ENCODE data around the gene BOD1L2.

BOD1L2 gene

DNA sequence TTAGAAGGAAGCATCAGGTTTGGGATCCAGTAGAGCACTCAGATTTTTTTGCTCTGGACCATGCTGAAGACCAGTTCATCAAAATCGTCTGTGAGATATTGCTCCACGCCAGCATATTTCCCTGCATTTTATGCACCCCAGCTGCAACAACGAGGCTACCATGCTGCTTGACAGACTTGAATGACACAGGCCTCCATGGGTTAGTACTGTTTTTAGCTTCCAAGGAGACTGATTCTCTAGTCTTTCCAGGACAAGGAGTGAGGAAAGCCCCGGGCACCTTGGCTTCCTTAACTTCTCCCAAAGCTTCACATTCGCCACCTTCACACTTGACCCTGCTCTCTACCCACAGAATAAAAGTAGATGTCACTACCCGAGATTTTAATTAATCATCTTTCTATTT lies 17.5 kb downstream of the BOD1L2 start:
- H3K4me3 ChIP-seq (ENCODE audit: low read depth, low read length) = no peak overlapping the region
- ChIA-PET POLR2A (no interaction called here), CTCF (no interaction called here)
- TF ChIP-seq, protein P1, sequence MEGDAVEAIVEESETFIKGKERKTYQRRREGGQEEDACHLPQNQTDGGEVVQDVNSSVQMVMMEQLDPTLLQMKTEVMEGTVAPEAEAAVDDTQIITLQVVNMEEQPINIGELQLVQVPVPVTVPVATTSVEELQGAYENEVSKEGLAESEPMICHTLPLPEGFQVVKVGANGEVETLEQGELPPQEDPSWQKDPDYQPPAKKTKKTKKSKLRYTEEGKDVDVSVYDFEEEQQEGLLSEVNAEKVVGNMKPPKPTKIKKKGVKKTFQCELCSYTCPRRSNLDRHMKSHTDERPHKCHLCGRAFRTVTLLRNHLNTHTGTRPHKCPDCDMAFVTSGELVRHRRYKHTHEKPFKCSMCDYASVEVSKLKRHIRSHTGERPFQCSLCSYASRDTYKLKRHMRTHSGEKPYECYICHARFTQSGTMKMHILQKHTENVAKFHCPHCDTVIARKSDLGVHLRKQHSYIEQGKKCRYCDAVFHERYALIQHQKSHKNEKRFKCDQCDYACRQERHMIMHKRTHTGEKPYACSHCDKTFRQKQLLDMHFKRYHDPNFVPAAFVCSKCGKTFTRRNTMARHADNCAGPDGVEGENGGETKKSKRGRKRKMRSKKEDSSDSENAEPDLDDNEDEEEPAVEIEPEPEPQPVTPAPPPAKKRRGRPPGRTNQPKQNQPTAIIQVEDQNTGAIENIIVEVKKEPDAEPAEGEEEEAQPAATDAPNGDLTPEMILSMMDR (IDR thresholded peaks at IDR 0.05; ENCODE audit: insufficient read depth, low read length, missing control alignments) = no peak
- DNase-seq (ENCODE audit: low read depth, low spot score) = no peak

DNA sequence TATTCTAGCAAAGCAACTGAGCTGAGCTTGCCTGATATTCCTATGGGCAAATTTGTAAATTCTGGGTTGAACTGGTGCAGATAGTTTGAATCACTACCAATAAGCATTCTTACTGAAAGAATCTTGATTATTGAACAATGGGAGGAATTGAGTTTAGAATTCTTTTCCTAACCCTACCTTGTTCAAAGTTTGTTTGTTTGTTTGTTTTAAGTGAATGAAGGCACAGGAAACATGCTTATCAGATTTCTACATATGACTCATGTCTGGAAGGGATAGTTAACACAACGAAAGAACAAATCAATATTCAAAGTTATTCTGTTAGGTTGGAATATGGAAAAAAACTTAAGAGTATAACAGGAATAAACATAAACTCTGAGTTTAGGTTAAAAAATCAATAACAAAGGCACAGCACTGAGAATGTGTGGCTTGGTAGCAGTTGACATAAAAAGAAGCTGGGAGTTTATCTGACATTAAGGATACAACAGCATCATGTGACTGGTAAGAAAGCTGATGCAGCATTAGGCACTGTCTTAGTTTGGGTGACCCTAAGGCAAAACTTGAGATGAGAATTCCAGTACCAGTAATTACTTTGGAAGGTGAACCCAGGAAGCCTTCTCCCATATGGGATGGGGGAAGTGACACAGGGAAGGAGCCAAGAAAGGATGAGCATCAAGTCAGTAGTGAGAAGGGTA lies 20.9 kb downstream of the BOD1L2 start:
- DNase-seq (ENCODE audit: low read depth, low spot score) = no peak
- CTCF ChIA-PET = no interaction called here
- no peak overlapping the region for H3K4me3 ChIP-seq (ENCODE audit: low read depth, low read length)
- TF ChIP-seq, protein P1 (IDR thresholded peaks at IDR 0.05; ENCODE audit: insufficient read depth, low read length, missing control alignments) = no peak
- POLR2A ChIA-PET = no interaction called here

DNA sequence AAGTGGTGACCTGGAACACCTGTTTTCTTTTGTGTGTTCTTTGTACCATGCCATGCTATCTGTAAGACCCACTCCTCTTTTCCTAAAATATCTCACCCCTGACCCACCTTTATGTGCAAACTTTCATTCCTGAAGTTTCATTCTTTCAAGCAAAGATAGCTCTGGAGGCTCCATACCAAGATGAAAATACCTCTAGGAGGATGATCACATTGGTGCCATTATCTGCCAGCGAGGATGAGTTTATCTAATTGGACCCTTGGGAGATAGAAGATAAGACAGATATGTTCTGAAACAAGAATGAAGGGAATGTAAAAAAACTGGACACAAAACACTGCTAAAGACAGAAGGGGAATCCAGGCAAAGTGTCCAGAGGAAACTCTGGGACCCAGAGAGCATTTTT lies 24.1 kb downstream of the BOD1L2 start:
- CTCF ChIA-PET = interaction anchor here (1.5 kb wide), 1 partner anchor 381 kb away, joined by 3 read pairs; no protein-coding TSS in a partner anchor
- no peak overlapping the region for H3K4me3 ChIP-seq (ENCODE audit: low read depth, low read length)
- no peak for DNase-seq (ENCODE audit: low read depth, low spot score)
- TF ChIP-seq, protein P1 (IDR thresholded peaks at IDR 0.05; ENCODE audit: insufficient read depth, low read length, missing control alignments) = no peak
- POLR2A ChIA-PET = no interaction called here

DNA sequence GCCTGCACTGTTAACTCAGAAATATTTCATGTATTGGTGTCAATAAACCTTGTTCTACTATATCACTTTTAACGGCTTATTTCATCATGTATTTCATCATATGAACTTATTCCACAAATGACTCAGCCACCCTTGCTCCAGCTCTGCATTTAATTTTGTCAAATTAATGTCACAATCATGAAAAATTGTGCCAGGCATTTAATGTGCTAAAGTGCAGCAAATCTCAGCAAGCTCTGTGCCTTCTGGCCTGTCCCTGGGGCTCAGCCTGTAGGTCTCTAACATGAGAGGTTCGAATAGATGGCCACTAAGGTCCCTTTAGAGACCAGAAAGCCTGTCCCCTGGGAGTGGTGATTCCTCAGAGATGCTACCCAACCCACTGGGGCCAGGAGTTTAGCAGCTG lies 28.6 kb downstream of the BOD1L2 start:
- CTCF ChIA-PET = no interaction called here
- POLR2A ChIA-PET = no interaction called here
- no peak overlapping the region for H3K4me3 ChIP-seq (ENCODE audit: low read depth, low read length)
- TF ChIP-seq, protein P1 (IDR thresholded peaks at IDR 0.05; ENCODE audit: insufficient read depth, low read length, missing control alignments) = no peak
- no peak for DNase-seq (ENCODE audit: low read depth, low spot score)

DNA sequence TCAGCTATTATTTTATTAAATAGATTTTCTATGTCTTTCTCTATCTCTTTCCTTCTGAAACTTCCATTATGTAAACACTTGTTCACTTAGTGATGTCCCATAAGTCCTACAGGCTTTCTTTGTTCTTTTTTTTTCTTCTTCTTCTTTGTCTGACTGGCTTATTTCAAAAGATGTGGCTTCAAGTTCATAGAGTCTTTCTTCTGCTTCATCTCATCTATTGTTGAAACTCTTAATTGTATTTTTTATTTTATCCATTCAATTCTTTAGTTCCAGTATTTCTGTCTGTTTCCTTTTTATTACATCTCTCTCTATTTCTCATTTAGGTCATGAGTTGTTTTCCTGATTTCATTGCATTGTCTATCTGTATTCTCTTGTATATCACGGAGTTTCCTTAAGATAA lies 38.5 kb downstream of the BOD1L2 start:
- DNase-seq (ENCODE audit: low read depth, low spot score) = no peak
- TF ChIP-seq, protein P1 (IDR thresholded peaks at IDR 0.05; ENCODE audit: insufficient read depth, low read length, missing control alignments) = no peak
- POLR2A ChIA-PET = no interaction called here
- no peak overlapping the region for H3K4me3 ChIP-seq (ENCODE audit: low read depth, low read length)
- CTCF ChIA-PET = no interaction called here

DNA sequence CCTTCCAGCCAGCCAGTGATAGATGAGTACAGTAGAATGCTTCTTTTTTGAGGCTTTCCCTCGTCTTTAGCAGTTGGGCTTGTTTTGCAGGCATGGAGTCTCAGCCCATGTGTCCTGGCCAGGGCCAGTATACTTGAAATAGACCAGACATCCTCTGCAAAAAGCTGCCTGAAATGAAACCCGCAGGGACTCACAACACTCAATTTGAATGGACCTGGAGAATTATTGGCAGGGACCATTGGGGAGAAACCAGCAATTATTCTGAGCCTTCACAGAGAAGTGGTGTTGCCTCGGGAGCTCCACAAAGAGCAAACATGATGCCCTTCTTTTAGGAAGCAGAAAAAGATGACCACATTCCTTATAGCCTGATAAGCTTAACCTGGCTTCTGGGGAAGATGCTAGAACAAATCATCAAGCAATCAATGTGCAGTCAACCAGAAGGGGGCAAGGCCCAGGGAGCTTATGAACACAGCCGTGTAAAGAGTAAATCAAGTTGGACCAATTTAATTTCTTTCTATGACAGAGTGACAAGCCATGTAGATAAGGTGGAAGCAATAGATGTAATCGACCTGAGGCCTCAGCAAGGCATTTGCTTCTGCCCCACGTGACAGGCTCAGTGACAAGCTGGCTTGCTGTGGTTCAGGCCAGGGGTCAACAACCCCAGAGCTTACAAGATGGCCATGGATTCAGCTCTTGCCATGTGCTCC lies 42.1 kb downstream of the BOD1L2 start:
- CTCF ChIA-PET = no interaction called here
- H3K4me3 ChIP-seq (ENCODE audit: low read depth, low read length) = no peak overlapping the region
- TF ChIP-seq, protein P1 (IDR thresholded peaks at IDR 0.05; ENCODE audit: insufficient read depth, low read length, missing control alignments) = no peak
- POLR2A ChIA-PET = no interaction called here
- DNase-seq (ENCODE audit: low read depth, low spot score) = no peak

Data from AG04449 (cell line).